WTC11 (cell line): ENCODE measurements around the gene CDK4. TPM values are rescaled to one million over a fixed set of nuclear protein-coding genes. Genes with fewer than 3 reads are reported as not detected.

ENCODE experiments used
- ATAC-seq: fragments of 200-7000 bp; cut with Tn5 transposase; 2 replicates; pipeline ENCODE4 v1.10.0; 2021; ENCODE audit warnings: mild to moderate bottlenecking, moderate library complexity
- CTCF ChIA-PET: fragments of 300-600 bp; sonication (Branson Sonifier 250); formaldehyde crosslinking; loops from one replicate; lab custom pipeline; 2021; ENCODE audit warnings: antibody characterized with exemption; lab: Charles Lee
- POLR2A ChIA-PET: fragments of 350-600 bp; sonication (Branson Sonifier 250); formaldehyde crosslinking; loops from one replicate; lab custom pipeline; 2021; ENCODE audit warnings: antibody characterized with exemption; lab: Charles Lee
- DNase-seq: peaks from one replicate; pipeline ENCODE4 v3.0.0; 2021; ENCODE audit warnings: low spot score
- H3K27ac Mint-ChIP-seq: 2 replicates; pipeline ENCODE4 v1.8.0; 2021; ENCODE audit warnings: mixed read lengths
- H3K27me3 Mint-ChIP-seq: 2 replicates; pipeline ENCODE4 v1.8.0; 2021; ENCODE audit warnings: low read depth, mild to moderate bottlenecking, moderate library complexity, mixed read lengths
- H3K36me3 Mint-ChIP-seq: 2 replicates; pipeline ENCODE4 v1.8.0; 2021; ENCODE audit warnings: mixed read lengths
- H3K4me1 Mint-ChIP-seq: 2 replicates; pipeline ENCODE4 v1.8.0; 2022; ENCODE audit warnings: mixed read lengths
- H3K4me3 Mint-ChIP-seq: 2 replicates; pipeline ENCODE4 v1.8.0; 2021; ENCODE audit warnings: mild to moderate bottlenecking, moderate library complexity, mixed read lengths
- H3K9me3 Mint-ChIP-seq: 2 replicates; pipeline ENCODE4 v1.8.0; 2021; ENCODE audit warnings: mixed read lengths
- ATF2 ChIP-seq: sonication (generic); formaldehyde crosslinking; IDR thresholded peaks from 2 replicates; pipeline ENCODE4 v1.8.1; 2022; ENCODE audit warnings: low read depth, missing genetic modification reagents, borderline replicate concordance
- E2F5 ChIP-seq: sonication (generic); formaldehyde crosslinking; IDR thresholded peaks from 2 replicates; pipeline ENCODE4 v1.8.1; 2022; ENCODE audit warnings: mild to moderate bottlenecking, moderate library complexity, missing genetic modification reagents
- ETV6 ChIP-seq: sonication (generic); formaldehyde crosslinking; IDR thresholded peaks from 2 replicates; pipeline ENCODE4 v1.8.1; 2022; ENCODE audit warnings: mild to moderate bottlenecking, missing genetic modification reagents
- GRHL2 ChIP-seq: fragments of 250-450 bp; sonication (Bioruptor Pico); IDR thresholded peaks from 2 replicates; pipeline ENCODE4 v1.8.0; 2022; ENCODE audit warnings: mild to moderate bottlenecking, moderate library complexity; ENCODE audit not compliant: insufficient replicate concordance, severe bottlenecking
- GTF2I ChIP-seq: fragments of 250-450 bp; sonication (Bioruptor Pico); conservative IDR thresholded peaks from 2 replicates; pipeline ENCODE4 v1.4.0; 2021; ENCODE audit warnings: mild to moderate bottlenecking
- NFYB ChIP-seq: sonication (generic); formaldehyde crosslinking; conservative IDR thresholded peaks from 2 replicates; pipeline ENCODE4 v1.8.0; 2022; ENCODE audit warnings: low read depth, missing genetic modification reagents
- NR3C1 ChIP-seq: sonication (generic); formaldehyde crosslinking; conservative IDR thresholded peaks from 2 replicates; pipeline ENCODE4 v1.8.1; 2023; ENCODE audit warnings: low read depth, mild to moderate bottlenecking, missing genetic modification reagents
- PREB ChIP-seq: sonication (generic); formaldehyde crosslinking; IDR thresholded peaks from 2 replicates; pipeline ENCODE4 v1.8.1; 2022; ENCODE audit warnings: mild to moderate bottlenecking, missing genetic modification reagents, moderate library complexity, borderline replicate concordance
- STAT6 ChIP-seq: sonication (generic); formaldehyde crosslinking; conservative IDR thresholded peaks from 2 replicates; pipeline ENCODE4 v1.8.1; 2023; ENCODE audit warnings: mild to moderate bottlenecking, low read depth, missing genetic modification reagents, moderate library complexity
- USF2 ChIP-seq: sonication (generic); formaldehyde crosslinking; IDR thresholded peaks from 2 replicates; pipeline ENCODE4 v1.8.1; 2023; ENCODE audit warnings: mild to moderate bottlenecking, missing genetic modification reagents, moderate library complexity
- ZNF416 ChIP-seq: fragments of 250-450 bp; sonication (Bioruptor Pico); IDR thresholded peaks from 2 replicates; pipeline ENCODE4 v1.9.0; 2021; ENCODE audit warnings: mild to moderate bottlenecking, inconsistent platforms
- ZNF532 ChIP-seq: fragments of 250-450 bp; sonication (Bioruptor Pico); IDR thresholded peaks from 2 replicates; pipeline ENCODE4 v1.9.0; 2021; ENCODE audit warnings: mild to moderate bottlenecking, borderline replicate concordance
- total RNA-seq: library from RNA; stranded (reverse); gene quantifications from 3 replicates; pipeline ENCODE4 v1.2.3, GENCODE V29; 2021

CDK4 gene
- total RNA-seq, 1 experiment from 2014 or later = 152 TPM

GRCh38 chr12:57751432-57751787, 700 bp downstream of the CDK4 start:
- DNase-seq = no peak
- Mint-ChIP-seq H3K27me3 (peaks cover 31% of the 10 kb centered on the region), H3K27ac (peak overlapping the region; percentile 86), H3K36me3 (peaks cover 45% of the 10 kb centered on the region), H3K4me3 (peak overlapping the region; percentile 89), H3K4me1 (peaks cover 41% of the 10 kb centered on the region), H3K9me3 (no peaks in the 10 kb centered on the region)
- ChIA-PET CTCF (interaction anchor here (1.1 kb wide), 1 partner anchor 25 kb away, joined by 5 read pairs; no protein-coding TSS in a partner anchor), POLR2A (interaction anchor here (1.1 kb wide), 2 partner anchors 10 to 21 kb away, joined by 4 to 6 read pairs; partner anchors contain the start of genes EEF1AKMT3 and METTL1)
- no peak for TF ChIP-seq GRHL2
- TF ChIP-seq PREB = no peak
- TF ChIP-seq USF2 (CRISPR knock-in tag) = no peak
- no peak for TF ChIP-seq GTF2I (CRISPR knock-in tag)
- no peak for TF ChIP-seq ETV6
- TF ChIP-seq STAT6 (CRISPR knock-in tag) = no peak
- TF ChIP-seq NR3C1 (CRISPR knock-in tag) = no peak
- no peak for TF ChIP-seq E2F5 (CRISPR knock-in tag)
- ATAC-seq = no peak

GRCh38 chr12:57750561-57751431, 1.3 kb downstream of the CDK4 start:
- TF ChIP-seq ZNF532 = no peak
- no peak for TF ChIP-seq ATF2 (CRISPR knock-in tag)
- no peak for TF ChIP-seq NFYB (CRISPR knock-in tag)
- TF ChIP-seq ZNF416 (CRISPR knock-in tag) = no peak
- TF ChIP-seq, all 79 proteins: peak for 0
- peaks cover 49% of the 10 kb centered on the region for H3K36me3 Mint-ChIP-seq
- ATAC-seq = no peak
- POLR2A ChIA-PET = no interaction called here
- H3K27me3 Mint-ChIP-seq = peaks cover 25% of the 10 kb centered on the region
- H3K4me3 Mint-ChIP-seq = peak overlapping the region; percentile 89
- CTCF ChIA-PET = interaction anchor here (0.6 kb wide), 1 partner anchor 15 kb away, joined by 3 read pairs; no protein-coding TSS in a partner anchor
- no peak for DNase-seq
- H3K4me1 Mint-ChIP-seq = peaks cover 41% of the 10 kb centered on the region
- peak overlapping the region; percentile 86; the same call in 1 of the 2 replicates for H3K27ac Mint-ChIP-seq
- no peaks in the 10 kb centered on the region for H3K9me3 Mint-ChIP-seq
